GM23338 (cell line): Measurements from ENCODE around the gene RFX4. TPM values are rescaled to one million over a fixed set of nuclear protein-coding genes. Genes with fewer than 3 reads are reported as not detected.

Experiments used
- ATAC-seq: fragments of 200-7000 bp; cut with Tn5 transposase; 3 replicates; pipeline ENCODE4 v1.9.1; 2020
- DNase-seq: peaks from one replicate; pipeline ENCODE4 v3.0.0-alpha.2; 2015; ENCODE audit warnings: low spot score
- H2AFZ ChIP-seq: fragments of 200-600 bp; sonication (generic); 2 replicates; pipeline ENCODE4 v1.8.0; 2016; ENCODE audit warnings: antibody characterized with exemption, mild to moderate bottlenecking, moderate library complexity
- H3F3A ChIP-seq: fragments of 200-600 bp; sonication (generic); replicated peaks from 2 replicates; pipeline ENCODE4 v1.8.0; 2017; ENCODE audit warnings: antibody characterized with exemption, mixed run types, low read depth
- H3K27ac ChIP-seq: fragments of 200-600 bp; sonication (generic); 2 replicates; pipeline ENCODE4 v1.6.1; 2016; ENCODE audit warnings: low read depth
- H3K27me3 ChIP-seq: fragments of 200-600 bp; sonication (generic); 2 replicates; pipeline ENCODE4 v1.8.0; 2016; ENCODE audit warnings: mild to moderate bottlenecking, mixed run types, moderate library complexity; ENCODE audit not compliant: insufficient read depth
- H3K36me3 ChIP-seq: fragments of 200-600 bp; sonication (generic); 2 replicates; pipeline ENCODE4 v1.8.0; 2016; ENCODE audit warnings: mild to moderate bottlenecking; ENCODE audit not compliant: insufficient read depth
- H3K4me1 ChIP-seq: fragments of 200-600 bp; sonication (generic); 2 replicates; pipeline ENCODE4 v1.8.0; 2016; ENCODE audit warnings: mild to moderate bottlenecking, moderate library complexity; ENCODE audit not compliant: insufficient read depth
- H3K4me2 ChIP-seq: fragments of 200-600 bp; sonication (generic); 2 replicates; pipeline ENCODE4 v1.7.1; 2017; ENCODE audit warnings: mixed run types
- H3K4me3 ChIP-seq: fragments of 200-600 bp; sonication (generic); 2 replicates; pipeline ENCODE4 v1.6.1; 2016; ENCODE audit warnings: mixed run types
- H3K79me2 ChIP-seq: fragments of 200-600 bp; sonication (generic); replicated peaks from 2 replicates; pipeline ENCODE4 v1.8.0; 2017; ENCODE audit warnings: mild to moderate bottlenecking; ENCODE audit not compliant: insufficient read depth
- H3K9me2 ChIP-seq: fragments of 200-600 bp; sonication (generic); 2 replicates; pipeline ENCODE4 v1.8.0; 2017; ENCODE audit not compliant: insufficient read depth
- H4K20me1 ChIP-seq: fragments of 200-600 bp; sonication (generic); replicated peaks from 2 replicates; pipeline ENCODE4 v1.8.0; 2017; ENCODE audit warnings: mild to moderate bottlenecking; ENCODE audit not compliant: insufficient read depth
- H3K27ac Mint-ChIP-seq: 2 replicates; pipeline ENCODE4 v1.8.0; 2020; ENCODE audit warnings: inconsistent platforms, mild to moderate bottlenecking, moderate library complexity, mixed read lengths
- H3K27me3 Mint-ChIP-seq: 3 replicates; pipeline ENCODE4 v1.8.0; 2022; ENCODE audit warnings: low read depth, mild to moderate bottlenecking, moderate library complexity, mixed read lengths, inconsistent platforms; ENCODE audit not compliant: insufficient read depth, poor library complexity
- H3K36me3 Mint-ChIP-seq: 3 replicates; pipeline ENCODE4 v1.8.0; 2021; ENCODE audit warnings: low read depth, mild to moderate bottlenecking, inconsistent platforms, moderate library complexity, mixed read lengths
- H3K4me1 Mint-ChIP-seq: 3 replicates; pipeline ENCODE4 v1.8.0; 2020; ENCODE audit warnings: mild to moderate bottlenecking, inconsistent platforms, mixed read lengths
- H3K4me3 Mint-ChIP-seq: 3 replicates; pipeline ENCODE4 v1.8.0; 2021; ENCODE audit warnings: moderate library complexity, mild to moderate bottlenecking, inconsistent platforms, mixed read lengths
- H3K9me3 Mint-ChIP-seq: 3 replicates; pipeline ENCODE4 v1.8.0; 2020; ENCODE audit warnings: moderate library complexity, mild to moderate bottlenecking, inconsistent platforms, mixed read lengths
- CTCF ChIP-seq, 2 experiments: fragments of 200-600 bp in 1 of 2; sonication (generic) in 1 of 2; conservative IDR thresholded peaks; 2 replicates each; pipeline versions ENCODE4 v1.5.1 to v1.6.1; 2016 to 2017; ENCODE audit warnings: antibody characterized with exemption in 2 of 2, low read depth in 2 of 2, mild to moderate bottlenecking in 2 of 2, moderate library complexity in 1 of 2
- EZH2 ChIP-seq: fragments of 200-600 bp; sonication (generic); IDR thresholded peaks from one replicate; pipeline ENCODE4 v1.8.0; 2017; ENCODE audit warnings: antibody characterized with exemption, mild to moderate bottlenecking, low read depth; ENCODE audit not compliant: unreplicated experiment
- ZNF331 ChIP-seq: fragments of 250-450 bp; sonication (Bioruptor Pico); IDR thresholded peaks from 2 replicates; pipeline ENCODE4 v1.5.0; 2020; ENCODE audit warnings: low read depth, mild to moderate bottlenecking, moderate library complexity
- polyA plus RNA-seq: library from polyadenylated mRNA; unstranded; fragments of >200 nt; fragmentation: Nextera tagmentation; extraction: Ambion mirVana; gene quantifications from 2 replicates; pipeline ENCODE4 v1.2.1, GENCODE V29; 2016
- total RNA-seq: library from RNA; depleted of rRNA; stranded (reverse); fragments of >200 nt; shearing (Covaris generic); gene quantifications from 2 replicates; pipeline ENCODE4 v1.2.3, GENCODE V29; 2014
- TF ChIP-seq, protein P1 (sequence below): IDR thresholded peaks from one replicate; pipeline ENCODE4 v1.6.1; 2018; ENCODE audit warnings: antibody characterized with exemption; ENCODE audit not compliant: unreplicated experiment

RFX4 gene
- total and polyA plus RNA-seq, 2 experiments from 2014 or later, result 0.23 TPM; not detected in 1

DNA sequence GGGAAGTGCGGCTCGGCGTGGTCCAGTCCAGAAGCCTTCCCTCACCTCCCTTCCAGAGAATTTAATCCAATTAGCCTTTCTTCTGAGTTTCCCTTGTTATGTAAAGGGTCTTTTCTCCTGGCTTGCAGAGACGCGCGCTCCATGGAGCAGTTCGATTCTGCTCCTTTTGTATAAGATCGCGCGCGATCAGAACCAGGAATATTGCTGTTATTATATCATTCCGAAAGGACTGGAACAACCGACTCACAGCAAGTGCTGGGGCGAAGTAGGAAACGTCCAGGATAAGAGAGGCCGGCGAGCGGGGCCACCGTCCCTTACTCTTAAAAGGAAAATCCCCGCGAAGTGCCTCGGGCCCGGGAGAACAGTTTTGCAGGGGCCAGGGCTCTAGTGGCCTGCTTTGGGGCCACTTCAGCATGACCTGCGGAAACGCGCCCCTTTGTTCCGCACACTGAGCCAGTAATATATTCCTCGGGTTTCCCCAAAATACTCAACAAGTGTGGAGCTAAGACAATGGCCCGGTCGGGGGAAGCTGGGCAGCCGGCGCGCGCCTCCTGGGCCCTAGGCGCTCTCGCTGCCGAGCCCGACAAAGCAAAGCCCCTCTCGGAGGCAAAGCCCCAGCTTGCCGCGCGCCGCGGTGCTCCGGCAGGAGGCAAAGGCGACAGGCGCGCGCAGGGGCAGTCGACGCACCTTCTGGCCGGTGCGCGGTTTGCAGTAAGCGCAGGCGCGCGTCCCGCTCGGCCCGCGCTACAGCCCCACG, 2.9 kb downstream of the RFX4 start:
- ATAC-seq, result peak; percentile 14
- Histone ChIP-seq H3K79me2 (no peaks in the 10 kb centered on the region), H3K4me3 (peak overlapping the region; percentile 74), H3K4me2 (peak overlapping the region; percentile 97), H3K27me3 (peaks cover 84% of the 10 kb centered on the region), H3K36me3 (no peaks in the 10 kb centered on the region), H3K4me1 (peaks cover 34% of the 10 kb centered on the region), H4K20me1 (peaks cover 19% of the 10 kb centered on the region), H3F3A (peaks cover 13% of the 10 kb centered on the region; the same call in 1 of the 2 replicates), H2AFZ (peak overlapping the region; percentile 80), H3K9me2 (no peaks in the 10 kb centered on the region), H3K27ac (no peak overlapping the region)
- Mint-ChIP-seq H3K4me3 (peak overlapping the region; percentile 72), H3K27ac (no peak overlapping the region), H3K9me3 (peaks cover 3% of the 10 kb centered on the region; the same call in 1 of the 3 replicates), H3K36me3 (no peaks in the 10 kb centered on the region; the same call in 2 of the 3 replicates), H3K27me3 (peaks cover 84% of the 10 kb centered on the region), H3K4me1 (peaks cover 47% of the 10 kb centered on the region)
- peak; percentile 82 for TF ChIP-seq EZH2
- TF ChIP-seq ZNF331 (CRISPR knock-in tag), result no peak
- TF ChIP-seq, protein P1, sequence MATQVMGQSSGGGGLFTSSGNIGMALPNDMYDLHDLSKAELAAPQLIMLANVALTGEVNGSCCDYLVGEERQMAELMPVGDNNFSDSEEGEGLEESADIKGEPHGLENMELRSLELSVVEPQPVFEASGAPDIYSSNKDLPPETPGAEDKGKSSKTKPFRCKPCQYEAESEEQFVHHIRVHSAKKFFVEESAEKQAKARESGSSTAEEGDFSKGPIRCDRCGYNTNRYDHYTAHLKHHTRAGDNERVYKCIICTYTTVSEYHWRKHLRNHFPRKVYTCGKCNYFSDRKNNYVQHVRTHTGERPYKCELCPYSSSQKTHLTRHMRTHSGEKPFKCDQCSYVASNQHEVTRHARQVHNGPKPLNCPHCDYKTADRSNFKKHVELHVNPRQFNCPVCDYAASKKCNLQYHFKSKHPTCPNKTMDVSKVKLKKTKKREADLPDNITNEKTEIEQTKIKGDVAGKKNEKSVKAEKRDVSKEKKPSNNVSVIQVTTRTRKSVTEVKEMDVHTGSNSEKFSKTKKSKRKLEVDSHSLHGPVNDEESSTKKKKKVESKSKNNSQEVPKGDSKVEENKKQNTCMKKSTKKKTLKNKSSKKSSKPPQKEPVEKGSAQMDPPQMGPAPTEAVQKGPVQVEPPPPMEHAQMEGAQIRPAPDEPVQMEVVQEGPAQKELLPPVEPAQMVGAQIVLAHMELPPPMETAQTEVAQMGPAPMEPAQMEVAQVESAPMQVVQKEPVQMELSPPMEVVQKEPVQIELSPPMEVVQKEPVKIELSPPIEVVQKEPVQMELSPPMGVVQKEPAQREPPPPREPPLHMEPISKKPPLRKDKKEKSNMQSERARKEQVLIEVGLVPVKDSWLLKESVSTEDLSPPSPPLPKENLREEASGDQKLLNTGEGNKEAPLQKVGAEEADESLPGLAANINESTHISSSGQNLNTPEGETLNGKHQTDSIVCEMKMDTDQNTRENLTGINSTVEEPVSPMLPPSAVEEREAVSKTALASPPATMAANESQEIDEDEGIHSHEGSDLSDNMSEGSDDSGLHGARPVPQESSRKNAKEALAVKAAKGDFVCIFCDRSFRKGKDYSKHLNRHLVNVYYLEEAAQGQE, result no peak
- peak; percentile 86 for DNase-seq

GRCh38 chr12:106586278-106586802, 3.5 kb downstream of the RFX4 start:
- H3F3A ChIP-seq, result peaks cover 13% of the 10 kb centered on the region; the same call in 1 of the 2 replicates
- peaks cover 3% of the 10 kb centered on the region; the same call in 1 of the 3 replicates for H3K9me3 Mint-ChIP-seq
- H3K4me1 Mint-ChIP-seq, result peaks cover 43% of the 10 kb centered on the region
- peaks cover 84% of the 10 kb centered on the region for H3K27me3 ChIP-seq
- DNase-seq (peak; percentile 56), ATAC-seq (no peak)
- H3K79me2 ChIP-seq, result no peaks in the 10 kb centered on the region
- H3K4me3 Mint-ChIP-seq, result peak overlapping the region; percentile 72
- H3K36me3 Mint-ChIP-seq, result no peaks in the 10 kb centered on the region; the same call in 2 of the 3 replicates
- no peak overlapping the region for H3K27ac Mint-ChIP-seq
- H3K4me1 ChIP-seq, result peaks cover 31% of the 10 kb centered on the region
- H4K20me1 ChIP-seq, result peaks cover 19% of the 10 kb centered on the region
- H3K27me3 Mint-ChIP-seq, result peaks cover 80% of the 10 kb centered on the region
- no peak overlapping the region for H3K27ac ChIP-seq
- TF ChIP-seq EZH2 (peak; percentile 86), CTCF (conservative IDR thresholded peaks at IDR 0.05; ENCODE audit: low read depth in 2 of 2) (no peak)
- peak overlapping the region; percentile 74 for H3K4me3 ChIP-seq
- peak overlapping the region; percentile 97 for H3K4me2 ChIP-seq
- no peaks in the 10 kb centered on the region for H3K9me2 ChIP-seq
- H2AFZ ChIP-seq, result peak overlapping the region; percentile 80
- no peaks in the 10 kb centered on the region for H3K36me3 ChIP-seq
